Right lung (tissue), 5 donors: ENCODE measurements around the gene ERCC8. TPM values are rescaled to one million over a fixed set of nuclear protein-coding genes. Genes with fewer than 3 reads are reported as not detected.
A peak's percentile ranks its signal among the peaks of the same experiment; 100 is the strongest.
"Not testable (repeated sequence)": the region's sequence is repeated elsewhere in the genome, so short reads cannot be mapped to it uniquely, and the experiment has no call there.

Experiments used
- DNase-seq, 2 donors: peaks; one replicate each; pipeline ENCODE4 v3.0.0-alpha.2; 2013
- polyA plus RNA-seq, 5 donors: library from polyadenylated mRNA; unstranded; fragments of 120-200 nt; gene quantifications; one replicate each; pipeline versions ENCODE4 v1.2.1 to v1.2.3, GENCODE V29; 2013; ENCODE audit warnings: inconsistent platforms in 1 of 5, low replicate concordance in 1 of 5; ENCODE audit not compliant: insufficient read length in 5 of 5, insufficient read depth in 1 of 5

ERCC8 gene
- polyA plus RNA-seq, 5 donors = 15.7 to 27.4 (median 24.9) TPM

DNA sequence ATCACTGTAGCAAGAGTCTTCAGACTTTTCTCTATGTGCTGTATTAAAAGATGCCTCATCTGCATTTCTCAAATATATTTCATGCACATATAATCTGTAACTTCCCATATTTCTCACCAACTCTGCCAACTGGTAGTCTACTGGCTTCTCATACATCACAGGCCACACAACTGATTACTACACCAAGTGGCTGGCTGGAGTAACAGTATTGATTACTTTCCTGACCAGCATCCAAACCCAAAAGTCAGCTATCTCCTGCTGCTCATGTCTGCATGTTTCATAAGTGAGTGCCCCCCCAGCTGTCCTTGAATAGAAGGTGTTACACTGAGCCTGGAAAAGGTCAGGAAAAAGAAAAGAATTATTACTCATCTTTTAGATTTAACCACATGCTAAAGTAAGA is 17.4 kb downstream of the ERCC8 start:
- no peak for DNase-seq

DNA sequence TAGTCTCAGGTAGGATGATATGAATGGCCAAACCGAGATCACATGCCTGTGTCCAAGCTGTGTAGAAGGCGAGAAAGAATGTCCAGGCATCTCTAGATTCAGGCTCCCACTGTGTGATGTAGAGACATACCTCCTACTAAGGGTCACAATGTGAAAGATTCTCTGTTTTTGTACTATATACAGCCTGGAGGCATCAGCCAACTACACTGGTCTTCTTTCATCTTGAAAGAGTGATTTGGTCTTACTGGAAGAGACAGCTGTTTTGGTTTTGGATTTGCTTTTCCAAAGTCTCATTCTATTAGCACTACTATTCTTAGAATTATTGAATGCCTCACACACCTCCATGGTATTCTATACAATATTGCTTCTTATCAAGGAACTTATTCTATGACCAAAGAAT is 26.4 kb downstream of the ERCC8 start:
- no peak for DNase-seq

DNA sequence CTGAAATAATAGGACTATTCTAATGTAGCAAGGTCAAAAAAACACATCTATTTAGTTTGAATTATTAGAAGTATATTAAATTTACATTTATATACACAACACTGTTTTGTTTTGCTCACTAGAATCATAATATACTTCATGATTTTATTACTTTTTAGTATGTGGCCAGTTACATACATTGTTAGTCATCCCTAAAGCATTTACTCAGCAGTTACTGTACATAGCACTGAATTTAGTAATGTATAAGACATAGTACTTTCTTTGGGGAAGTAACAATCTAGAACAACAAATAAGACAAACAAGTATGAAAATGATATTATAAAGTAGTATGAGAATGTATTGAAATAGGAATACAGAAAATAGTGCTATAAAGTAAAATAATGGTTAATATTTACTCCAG is 28.2 kb downstream of the ERCC8 start:
- no peak for DNase-seq

DNA sequence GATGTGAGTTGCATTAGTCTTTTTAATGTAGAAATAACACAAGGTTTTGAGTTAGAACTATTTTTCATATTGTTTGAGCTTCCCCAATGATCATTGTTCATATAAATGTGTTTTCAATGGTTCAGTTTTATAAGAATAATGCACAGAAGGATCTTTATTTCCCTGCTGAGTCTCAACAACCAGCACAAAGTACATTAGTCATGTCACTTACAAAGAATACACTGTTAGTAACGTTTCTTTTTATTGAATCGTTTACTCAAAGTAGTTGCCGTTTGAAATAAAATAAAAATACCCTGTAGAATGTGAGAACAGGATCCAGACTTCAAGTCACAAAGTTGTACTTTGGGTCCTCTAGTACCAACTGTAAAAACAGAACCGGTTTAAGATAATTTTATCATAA is 41.5 kb downstream of the ERCC8 start:
- DNase-seq = no peak

DNA sequence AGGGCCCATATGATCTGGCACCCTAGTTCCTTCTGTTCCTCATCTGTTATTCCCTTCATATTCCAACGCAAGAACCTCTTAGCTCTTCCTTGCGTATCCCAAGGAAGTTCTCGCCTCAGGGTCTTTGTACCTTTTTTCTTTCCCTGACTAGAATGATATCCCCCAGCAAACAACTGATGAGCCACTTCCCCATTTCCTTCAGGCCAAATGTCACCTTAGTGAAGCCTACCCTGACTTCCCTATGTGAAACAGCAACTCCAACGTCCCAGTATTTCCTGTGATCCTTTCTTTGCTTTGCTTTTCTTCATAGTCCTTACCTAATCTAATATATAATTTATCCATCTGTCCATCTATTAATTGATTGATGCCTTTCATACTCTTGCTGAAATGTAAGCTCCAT is 47.9 kb downstream of the ERCC8 start:
- DNase-seq = no peak

DNA sequence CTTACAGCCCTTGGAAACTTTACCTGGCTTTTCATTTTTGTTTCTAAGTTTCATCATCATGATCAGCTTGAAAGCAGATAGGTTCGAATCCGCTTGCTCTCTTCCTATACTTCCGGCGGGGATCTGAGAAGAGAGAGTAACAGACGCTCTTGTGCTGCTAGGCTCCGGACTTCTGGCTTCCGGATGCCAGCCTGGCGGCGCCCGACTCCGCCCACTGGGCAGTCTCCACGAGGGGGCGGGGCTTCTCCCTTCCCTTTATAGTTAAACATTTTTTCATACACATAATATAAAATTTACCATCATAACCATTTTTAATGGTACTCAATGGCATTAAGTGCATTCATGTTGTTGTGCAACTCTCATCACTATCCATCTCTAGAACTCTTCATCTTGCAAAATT is 51.3 kb downstream of the ERCC8 start:
- DNase-seq = no peak

DNA sequence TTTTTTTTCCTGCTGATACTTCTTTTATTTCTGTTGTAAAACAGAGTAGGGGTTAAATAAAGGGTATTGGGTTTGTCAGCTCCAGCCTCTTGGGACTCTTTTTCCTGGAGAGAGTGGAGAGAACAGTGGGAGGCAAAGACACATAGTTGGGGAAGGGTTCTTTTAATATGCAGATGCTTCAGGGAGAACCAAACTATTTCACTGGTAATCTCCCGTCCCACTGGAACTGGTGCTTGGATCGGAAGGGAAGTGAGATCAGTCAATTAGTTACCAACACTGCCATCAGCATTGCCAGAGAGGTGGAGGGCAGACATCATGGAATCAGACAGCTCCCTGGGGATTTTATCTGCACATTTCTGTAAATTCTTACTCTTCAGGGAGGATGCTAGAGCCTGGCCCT is 53.2 kb downstream of the ERCC8 start:
- DNase-seq = no peak

DNA sequence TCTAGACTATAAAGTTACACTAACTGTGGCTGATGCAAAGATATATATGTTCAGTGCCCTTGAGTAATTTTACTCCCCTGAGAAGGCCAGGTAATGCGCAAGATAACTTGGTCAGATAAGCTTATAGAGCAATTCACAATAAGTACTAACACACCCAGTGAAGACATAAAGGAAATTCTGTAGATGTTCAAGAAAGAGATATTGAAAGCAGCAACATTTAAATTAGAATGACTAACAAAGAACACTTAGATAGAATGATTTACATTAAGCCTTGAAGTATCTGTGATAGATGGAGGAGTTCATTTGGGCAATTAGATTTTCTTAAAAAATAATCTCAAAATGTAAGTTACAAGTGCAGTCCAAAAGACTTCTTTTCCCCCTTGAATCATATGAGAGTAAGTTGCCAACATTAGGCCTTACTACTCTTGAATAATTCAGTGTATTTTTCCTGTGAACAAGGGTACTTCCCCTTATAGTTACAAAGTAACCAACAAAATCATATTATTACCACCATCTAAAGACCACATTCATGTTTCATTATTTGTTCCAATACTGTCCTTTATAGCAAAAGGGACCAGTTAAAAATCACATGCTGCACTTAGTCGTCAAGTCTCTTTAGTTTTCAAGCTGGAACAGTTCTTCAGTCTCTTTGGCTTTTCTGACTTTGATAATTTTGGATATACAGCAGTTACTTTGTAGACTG is 56.4 kb downstream of the ERCC8 start:
- no peak for DNase-seq

DNA sequence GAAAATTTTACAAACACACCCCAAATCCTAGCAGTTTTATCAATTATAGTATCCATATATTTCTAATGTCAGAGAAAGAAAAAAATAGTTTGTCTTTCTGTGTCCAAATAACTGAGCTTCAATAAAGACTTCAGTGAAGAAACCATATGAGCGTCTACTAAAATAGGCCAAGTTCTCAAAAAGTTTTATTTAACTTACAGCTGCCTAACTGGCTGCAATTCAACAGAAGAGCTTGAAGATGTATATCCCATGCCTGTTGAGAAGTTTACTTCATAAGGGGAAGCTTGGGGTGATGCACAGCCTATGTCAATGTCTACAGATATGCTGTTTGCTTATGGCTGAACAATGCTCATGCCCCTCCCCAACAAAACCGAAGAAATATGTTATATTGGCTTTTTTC is 57.1 kb downstream of the ERCC8 start:
- peak; percentile 8 to 15 for DNase-seq

DNA sequence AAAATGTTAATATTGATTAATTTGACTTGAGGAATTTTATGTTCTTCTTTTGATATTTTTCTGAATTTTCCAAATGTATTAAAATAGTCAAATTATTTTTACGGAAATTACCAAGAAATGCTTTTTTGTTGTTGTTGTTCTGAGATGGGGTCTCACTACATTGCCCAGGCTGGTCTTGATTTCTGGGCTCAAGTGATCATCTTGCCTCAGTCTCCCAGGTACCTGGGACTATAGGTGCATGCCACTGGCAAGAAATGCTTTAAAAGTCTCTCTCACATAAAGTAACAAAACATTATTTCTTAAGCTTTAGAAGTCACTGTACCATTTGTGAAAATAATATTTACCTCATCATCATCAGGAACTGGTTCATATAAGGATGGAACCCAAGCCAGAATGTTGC is 57.8 kb downstream of the ERCC8 start:
- no peak for DNase-seq

DNA sequence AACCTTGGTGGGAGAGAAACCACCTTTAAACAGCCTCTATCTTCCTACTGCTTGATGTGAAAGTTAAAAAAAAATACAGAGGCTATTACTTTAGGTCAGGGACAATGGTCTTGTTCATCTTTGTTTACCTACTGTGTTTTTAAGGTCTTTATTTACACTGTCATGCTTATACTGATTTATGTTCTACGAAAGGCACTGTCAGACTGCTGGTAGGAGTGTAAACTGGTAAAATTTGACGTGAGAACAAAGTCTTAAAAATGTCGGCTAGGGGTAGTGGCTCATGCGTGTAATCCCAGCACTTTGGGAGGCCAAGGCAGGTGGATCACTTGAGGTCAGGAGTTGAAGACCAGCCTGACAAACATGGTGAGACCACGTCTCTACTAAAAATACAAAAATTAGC is 58.7 kb downstream of the ERCC8 start:
- no peak for DNase-seq

DNA sequence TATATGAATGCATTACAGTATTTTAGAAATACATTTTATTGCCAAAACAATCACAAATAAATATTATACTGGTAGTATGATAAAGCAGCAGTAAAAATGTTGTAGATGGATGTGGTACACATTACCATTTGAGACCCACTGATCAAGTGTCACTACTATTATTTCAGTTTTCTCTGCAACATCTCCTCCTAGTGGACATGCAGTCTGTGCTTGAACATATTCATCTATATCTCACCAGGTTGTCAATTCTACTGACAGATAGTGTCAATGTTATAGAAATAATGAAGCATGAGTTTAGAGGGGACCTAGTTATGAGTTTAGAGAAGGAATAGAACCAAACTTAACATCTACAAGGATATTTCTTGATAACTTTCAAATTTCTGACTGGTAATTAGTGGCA is 61.6 kb downstream of the ERCC8 start:
- no peak for DNase-seq

DNA sequence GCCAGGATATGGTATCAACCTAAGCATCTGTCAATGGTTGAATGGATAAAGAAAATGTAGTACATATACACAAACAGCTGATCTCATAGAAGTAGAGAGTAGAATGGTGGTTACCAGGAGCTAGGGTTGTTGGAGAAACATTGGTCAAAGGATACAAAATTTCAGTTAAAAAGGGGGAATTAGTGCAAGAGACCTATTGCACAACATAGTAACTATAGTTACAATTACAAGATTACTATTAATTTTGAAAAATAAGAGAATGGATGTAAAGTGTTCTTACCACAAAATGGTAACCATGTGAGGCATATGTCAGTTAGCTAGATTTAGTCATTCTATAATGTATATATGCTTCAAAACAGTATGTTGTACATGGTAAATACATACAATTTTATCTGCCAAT is 72.0 kb downstream of the ERCC8 start:
- DNase-seq = no peak

DNA sequence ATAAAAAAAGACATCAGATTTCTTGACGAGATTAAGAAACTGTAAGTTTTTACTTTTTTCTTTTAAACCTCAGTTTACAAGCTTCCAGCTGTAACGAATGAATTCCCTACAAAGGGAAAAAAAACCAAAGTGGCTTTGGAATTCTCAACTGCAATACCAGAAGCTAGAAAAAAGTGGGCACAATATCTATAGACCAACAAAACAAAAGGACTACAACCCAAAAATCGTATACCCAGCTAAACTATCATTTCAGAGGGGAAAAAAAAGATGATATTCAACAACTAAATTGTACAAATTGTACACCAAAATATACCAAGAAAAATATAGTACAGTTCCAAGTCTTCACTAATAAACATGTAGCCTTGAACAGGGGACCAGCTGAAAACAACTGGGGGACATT is 74.0 kb downstream of the ERCC8 start:
- DNase-seq = no peak

DNA sequence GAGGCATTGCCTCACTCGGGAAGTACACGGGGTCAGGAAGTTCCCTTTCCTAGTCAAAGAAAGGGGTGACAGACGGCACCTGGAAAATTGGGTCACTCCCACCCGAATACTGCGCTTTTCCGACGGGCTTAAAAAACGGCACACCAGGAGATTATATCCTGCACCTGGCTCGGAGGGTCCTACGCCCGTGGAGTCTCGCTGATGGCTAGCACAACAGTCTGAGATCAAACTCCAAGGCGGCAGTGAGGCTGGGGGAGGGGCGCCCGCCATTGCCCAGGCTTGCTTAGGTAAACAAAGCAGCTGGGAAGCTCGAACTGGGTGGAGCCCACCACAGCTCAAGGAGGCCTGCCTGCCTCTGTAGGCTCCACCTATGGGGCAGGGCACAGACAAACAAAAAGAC is 84.3 kb downstream of the ERCC8 start:
- DNase-seq = not testable (repeated sequence)

DNA sequence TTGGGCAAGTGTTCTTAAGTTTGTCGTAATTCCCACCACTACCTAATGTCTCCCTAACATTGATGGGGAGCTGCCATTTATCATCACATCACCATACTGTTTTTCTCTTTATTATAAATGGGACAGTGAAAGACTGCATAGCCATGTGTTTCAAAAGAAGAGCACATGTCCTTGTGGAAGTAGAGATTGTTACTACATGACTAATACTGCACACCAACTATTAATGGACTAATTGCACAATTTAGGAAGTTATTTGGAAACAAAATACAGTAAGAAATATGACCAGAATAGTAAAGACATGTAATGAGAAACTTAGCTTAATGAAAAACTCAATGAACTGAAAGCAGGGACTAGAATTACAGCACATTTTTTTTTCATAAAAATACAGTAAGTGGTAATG is 88.8 kb downstream of the ERCC8 start:
- DNase-seq = no peak

DNA sequence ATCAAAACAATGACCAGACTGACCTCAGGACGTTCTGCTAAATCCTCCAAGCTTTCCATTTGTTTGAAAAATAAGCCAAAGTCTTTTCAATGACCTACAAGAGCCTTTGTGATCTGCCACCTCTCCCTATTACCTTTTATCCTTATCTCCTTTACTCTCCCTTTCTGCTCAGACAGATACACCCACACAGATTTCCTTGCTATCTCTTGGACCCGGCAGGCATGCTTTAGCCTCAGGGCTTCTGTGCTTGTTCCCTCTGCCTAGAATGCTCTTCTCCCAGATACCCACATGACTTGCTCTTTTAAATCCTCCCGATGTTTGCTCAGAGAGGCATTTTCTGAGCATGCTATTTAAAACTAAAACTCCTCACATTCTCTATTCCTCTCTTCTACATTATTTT is 91.9 kb downstream of the ERCC8 start:
- DNase-seq = no peak

DNA sequence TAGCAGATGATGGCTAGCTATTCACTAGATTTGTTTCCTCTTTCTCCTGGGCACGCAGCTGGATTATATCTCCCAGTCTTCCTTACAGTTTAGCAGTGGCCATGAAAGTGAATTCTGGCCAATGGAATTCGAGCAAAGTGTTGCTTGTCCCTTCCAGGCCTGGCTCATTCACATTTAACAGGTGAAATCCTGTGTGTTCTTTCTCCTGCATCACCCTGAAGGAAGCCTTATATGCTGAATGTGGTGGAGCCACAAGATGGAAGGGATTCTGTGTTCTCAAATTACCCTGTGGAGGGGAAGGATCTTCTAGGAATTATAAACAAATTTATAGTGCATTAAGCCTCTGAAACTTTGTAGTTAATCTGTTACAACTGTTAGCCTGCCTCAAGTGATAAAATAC is 92.6 kb downstream of the ERCC8 start:
- no peak for DNase-seq

DNA sequence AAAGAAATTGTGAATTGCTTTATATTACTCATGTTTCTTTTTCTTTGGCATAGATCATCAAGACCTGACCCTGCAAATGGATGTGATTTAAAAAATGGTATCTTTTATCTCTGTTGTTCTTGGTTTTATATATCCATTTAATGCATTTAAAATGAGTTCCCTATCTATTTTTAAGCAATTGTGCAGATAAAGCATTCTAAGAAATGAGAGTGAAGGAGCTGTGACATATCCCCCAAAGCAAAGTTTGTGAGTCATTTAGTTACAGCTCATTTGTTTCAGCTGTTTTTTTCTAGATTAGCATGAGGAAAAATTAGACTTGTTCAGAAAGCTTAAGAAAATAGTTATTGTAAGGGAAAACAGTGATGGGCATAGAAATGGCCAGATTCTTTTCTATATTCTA is 93.2 kb downstream of the ERCC8 start:
- peak; percentile 31 to 42 for DNase-seq

DNA sequence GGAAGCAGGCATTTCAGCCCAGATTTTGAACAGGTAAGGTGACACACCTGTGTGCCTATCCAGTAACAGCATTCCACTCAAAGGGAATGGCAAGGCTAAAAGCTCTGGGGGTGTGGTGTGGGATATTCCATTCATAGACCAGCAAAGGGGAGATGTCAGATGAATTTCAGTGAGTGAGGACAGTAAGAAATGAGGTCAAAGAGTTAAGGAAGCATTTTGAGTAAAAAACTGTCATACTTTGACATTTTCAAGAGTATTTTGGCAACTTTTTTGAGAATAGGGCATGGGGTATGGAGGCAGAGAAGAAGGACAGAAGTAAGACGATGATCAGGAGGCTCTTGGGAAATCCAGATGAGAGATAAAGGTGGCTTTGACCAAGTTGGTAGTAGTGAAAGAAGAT is 98.6 kb downstream of the ERCC8 start:
- DNase-seq = no peak

DNA sequence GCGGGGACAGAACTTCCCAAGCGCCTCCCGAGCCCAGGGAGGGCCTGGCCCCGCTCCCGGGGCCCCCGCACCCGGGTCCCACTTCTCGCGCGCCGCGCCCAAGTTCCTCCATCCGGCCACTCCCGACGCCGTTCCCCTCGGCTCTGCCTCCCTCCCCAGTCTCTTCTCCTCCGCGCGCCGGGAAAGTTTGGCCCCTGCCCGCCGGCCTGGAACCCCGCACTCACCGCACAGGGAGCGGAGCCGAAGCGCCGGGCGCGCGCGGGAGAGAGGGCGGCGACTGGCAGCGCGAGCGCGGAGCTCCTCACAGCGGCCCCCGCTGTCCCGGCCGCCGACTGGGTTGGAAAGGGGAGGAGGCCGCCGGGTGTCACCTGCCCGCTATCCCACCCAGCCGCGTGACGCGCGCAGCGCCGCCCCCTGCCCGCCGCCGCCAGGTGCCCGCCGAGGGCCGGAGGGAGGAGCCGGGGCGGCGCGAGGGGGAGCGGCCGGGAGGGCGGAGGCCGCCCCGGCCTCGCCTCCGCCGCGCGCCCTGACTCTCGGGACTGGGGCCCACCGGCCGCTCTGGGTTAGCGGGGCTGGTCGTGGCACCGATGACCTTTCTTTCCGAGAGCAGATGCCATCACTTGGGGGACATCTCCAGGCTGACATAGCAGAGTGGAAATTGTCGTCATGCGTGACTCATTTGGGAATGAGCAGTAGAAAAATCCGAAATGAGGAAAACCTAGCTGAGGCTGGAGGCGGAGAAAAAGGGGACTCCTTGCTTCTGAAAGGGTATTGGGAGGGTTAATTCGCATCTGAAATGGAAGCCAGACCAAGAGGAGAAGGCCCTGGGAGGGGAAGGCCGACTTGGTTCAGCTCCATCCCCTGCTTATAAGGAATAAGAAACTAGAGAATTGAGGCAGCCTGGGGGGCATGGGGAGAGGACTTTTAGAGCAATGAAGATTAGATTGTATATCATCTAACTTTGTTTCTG is 100.6 kb downstream of the ERCC8 start, which contains the start of gene ELOVL7:
TSS of gene ELOVL7 (minus strand) at position 334 of the 970 bp plus-strand sequence. CDS start 56,872 bp downstream, outside the sequence.
- DNase-seq = peak; percentile 53 to 68

DNA sequence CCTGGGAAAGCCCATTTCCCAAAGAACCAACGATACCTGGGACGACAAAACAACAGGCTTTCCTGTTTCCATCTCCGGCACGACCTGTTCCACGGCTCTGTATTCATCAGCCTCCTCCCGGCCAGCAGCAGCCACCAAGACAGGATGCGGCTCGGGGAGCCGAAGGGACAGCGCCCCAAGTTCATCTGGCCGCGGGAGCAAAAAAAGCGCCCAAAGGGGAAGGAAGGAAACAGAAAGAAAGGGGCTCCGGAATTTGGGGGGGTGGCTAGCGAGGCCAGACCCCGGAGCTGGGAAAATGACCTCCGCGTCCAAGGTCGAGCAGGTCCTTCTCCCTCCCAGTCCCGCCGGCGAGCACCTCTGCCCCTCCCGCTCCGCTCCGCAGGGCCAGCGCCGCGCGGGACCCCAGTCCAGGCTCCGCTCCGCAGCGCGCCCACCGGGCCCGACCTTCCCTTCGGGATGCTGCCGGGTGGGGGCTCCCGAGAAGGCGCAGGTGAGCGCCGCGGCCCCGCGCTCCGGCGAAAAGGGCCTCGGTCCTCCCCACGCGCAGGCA is 101.4 kb downstream of the ERCC8 start:
- DNase-seq = peak in 1 of 2 donors; percentile 10

DNA sequence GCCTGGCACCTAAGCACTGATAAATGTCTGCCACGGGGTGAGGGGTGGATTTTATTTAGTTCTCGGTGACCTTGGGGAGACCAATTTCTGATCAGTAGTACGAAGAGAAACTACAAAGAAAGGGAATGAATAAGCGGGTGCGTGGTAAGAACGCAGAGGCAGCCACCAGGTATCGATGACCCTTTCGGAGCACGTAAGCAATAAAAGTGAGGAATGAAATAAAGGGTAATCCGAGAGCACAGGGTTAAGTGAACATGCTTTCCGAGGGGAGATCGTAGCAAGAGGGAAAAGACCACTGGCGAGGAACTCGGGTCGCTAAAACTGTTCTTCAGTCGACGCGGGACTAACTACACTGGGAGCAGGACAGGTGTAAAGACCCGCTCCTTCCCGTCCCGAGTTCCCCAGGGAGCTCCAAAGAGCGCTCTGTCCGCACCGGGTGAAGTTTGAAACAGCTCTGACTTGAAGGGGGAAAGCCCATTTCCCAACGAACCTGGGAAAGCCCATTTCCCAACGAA is 101.9 kb downstream of the ERCC8 start:
- DNase-seq = no peak
